ENCODE results near the gene GPR161.

- no peak for TF ChIP-seq CTCF (conservative IDR thresholded peaks at IDR 0.05)
- no peak for TF ChIP-seq ZFX (IDR thresholded peaks at IDR 0.05)
Observed at GRCh38 chr1:168090395-168090794, 46.3 kb downstream of the GPR161 start.
